GM21423 (cell line): ENCODE measurements around the gene KIF25.

Experiments
- ATAC-seq: cut with Tn5 transposase; IDR thresholded peaks from one replicate; pipeline ENCODE4 v1.9.1; 2021; ENCODE audit warnings: mild to moderate bottlenecking, moderate library complexity; ENCODE audit not compliant: unreplicated experiment

The KIF25 gene

DNA sequence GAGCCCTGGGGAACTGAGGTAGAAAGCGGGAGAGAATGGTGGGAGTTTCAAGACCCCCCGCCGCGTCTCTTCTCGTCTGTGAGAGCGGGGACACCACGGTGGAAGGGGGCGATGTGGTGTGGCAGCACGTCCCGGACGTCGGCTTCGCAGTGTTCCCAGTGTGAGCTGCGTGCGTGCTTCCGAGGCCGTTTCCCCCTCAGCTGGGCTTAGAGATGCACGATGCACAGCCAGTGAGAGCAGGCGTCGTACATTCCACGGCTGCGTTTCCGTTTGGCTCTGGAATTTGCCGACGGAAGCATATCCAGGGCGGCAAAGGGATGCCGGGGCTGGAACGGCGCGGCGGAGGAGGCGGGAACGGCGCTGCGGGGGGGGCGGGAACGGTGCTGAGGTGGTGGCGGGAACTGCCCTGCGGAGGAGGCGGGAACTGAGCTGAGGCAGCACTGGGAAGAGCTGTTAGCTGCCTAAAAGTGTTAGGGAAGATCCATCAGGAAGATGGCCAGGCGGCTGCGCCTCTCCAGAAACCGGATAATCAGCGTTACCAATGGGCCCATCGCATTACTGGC, 37.7 kb downstream of the KIF25 start:
- no peak for ATAC-seq

DNA sequence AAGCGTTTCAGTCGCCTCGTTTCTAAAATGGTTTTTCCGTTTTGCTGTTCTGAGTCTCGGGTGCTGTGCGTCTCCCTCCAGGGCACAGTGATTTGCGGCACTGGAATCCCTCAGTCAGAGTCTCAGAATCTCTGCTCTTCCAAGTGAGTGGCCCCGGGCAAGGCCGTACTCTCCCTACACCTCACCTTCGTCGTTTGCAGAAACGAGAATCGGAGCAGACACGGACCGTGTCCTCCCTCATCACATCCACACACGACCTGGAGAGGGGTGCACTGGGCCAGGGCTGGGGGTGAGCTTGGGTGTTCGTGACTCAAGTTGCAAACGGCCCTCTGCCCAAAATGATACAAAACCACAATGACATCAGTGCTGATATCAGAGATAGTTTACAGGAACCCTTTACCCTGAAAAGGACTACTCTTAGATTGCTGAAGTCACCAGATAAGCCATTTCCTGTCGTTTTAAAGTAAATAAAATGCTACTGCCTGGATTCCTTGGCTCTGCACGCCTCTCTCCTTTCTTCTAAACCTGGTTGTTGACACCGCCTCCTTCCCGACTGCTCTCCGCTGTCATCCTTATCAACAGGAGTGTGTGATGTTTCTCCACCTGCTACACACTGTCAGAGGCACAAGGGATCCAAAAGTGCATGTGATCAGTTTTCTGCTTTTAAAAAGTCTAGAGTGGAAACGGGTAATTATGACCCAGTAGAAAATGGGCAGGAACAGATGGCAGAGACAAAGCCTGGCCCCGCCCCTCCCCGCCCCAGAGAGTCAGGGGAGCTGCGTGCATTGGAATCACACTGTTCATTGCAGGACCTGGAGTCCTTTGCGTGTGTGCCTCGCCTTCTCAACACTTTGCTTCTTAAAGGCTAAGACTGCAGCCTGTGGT, 38.4 kb downstream of the KIF25 start:
- no peak for ATAC-seq

DNA sequence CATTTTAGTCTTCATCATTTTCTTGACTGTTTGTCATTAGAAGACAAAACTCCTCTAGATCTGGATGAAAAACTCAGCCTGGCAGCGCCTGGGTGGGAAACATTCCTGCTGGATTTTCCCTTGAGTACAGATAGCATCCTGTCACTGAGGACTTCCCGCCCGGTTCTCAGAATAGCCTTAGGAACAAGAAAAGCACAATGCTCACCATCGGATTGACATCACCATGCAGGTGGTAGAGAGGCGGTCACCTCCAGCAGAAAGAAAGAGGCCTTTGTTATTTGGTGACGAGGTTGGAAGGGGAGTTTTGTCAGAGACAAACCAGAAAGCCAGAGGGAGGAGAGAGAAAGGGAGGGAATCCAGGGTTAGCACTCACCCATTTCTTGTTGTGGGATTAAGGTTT, 39.8 kb downstream of the KIF25 start:
- ATAC-seq: no peak

DNA sequence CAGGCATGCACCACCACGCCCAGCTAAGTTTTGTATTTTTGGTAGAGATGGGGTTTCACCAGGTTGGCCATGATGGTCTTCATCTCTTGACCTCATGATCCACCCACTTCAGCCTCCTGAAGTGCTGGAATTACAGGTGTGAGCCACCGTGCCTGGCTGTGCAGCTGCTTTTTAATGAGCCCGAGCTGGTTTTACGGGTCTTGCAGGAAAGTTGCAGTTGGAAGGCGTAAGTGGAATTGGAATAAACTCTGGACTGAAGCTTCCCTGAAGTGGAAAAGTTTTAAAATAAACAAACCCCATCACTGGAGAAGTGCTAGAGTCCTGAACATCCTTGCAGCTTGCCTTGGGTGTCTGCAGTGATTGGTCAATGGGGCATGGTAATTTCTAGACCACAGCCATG, 40.4 kb downstream of the KIF25 start:
- no peak for ATAC-seq

DNA sequence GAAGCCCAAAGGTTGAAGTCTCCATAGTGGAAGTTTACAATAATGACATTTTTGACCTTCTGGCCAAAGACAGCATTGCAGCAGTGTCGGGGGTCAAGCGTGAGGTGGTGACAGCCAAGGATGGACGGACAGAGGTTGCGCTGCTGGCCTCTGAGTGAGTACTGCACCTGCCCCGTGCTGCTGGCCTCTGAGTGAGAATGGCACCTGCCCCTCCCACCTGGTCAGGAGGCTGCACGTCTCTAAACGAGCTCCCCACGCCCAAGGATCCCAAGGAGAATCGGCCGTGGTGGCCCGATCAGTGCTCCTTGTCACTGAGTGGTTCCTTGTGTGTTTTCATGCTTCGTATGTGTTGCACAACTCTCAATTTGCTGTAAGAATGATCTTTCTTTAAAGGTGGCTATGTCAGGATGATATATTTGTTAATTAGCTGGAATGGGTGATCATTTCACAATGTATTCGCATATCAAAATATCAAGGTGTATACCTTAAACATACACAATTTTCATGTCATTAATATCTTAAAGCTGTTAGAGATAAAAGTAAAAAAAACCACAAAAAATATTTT, 41.2 kb downstream of the KIF25 start:
- ATAC-seq: no peak

DNA sequence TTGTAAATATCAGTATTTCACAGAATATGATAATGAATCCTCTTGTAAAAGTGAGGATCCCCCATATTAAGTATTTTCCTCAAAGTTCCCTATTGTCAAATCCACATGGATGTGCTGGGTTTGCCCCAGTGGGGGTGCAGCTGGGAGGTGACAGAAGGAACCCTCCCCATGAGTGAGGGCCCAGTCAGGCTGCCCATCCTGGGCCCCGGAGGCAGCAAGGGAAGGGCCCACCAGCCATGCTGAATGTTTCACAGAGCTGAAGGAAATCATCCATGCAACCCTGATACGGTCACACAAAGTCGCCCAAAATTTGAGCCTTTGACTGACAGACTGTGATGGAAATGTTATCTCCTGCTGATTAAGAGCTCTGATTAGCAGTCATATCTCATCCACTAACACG, 41.8 kb downstream of the KIF25 start:
- no peak for ATAC-seq

DNA sequence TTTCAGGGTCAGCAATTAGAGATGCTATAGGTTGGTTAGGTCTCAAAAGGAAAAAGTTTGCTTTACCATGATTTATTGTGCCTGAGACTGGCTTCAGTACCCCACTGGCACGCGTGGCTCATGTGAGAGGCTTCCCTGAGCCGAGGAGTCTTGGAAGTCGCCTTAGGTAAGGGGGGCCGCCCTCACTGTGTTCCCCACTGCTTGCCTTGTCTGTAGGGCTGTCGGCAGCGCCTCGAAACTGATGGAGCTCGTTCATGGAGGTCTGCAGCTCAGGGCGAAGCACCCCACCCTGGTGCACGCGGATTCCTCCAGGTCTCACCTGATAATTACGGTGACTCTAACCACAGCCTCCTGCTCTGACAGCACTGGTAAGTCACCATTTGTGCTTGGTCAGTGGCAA, 42.4 kb downstream of the KIF25 start:
- ATAC-seq: no peak

DNA sequence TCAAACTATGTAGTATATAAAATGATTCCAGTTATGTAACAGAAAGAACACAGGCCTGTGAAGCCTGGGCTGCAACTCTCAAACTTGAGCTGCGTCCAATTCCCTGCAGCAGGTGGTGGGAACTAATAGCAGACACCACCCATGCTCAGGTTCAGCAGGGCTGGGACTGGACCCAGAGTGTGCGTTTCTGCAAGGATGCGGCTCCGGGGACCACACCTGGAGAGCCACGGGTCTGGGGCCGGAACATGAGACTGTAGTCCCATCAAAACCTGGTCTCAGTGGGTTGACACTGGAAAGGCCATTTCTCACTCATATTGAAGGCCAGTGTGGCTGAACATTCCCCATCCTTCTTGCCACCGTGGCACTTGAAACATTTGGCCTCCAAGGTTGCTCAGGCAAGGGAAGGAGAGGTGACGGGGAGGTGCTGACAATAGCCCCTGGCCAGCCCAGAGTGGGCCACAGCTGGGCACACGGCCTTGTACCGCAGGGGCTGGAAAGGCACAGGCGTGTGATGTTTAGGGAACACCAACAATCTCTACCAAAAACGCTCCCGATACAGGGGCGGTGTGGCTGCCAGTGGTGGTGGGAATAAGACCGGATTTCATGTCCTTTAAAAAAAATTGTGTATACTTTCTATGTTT, 43.5 kb downstream of the KIF25 start:
- no peak for ATAC-seq

DNA sequence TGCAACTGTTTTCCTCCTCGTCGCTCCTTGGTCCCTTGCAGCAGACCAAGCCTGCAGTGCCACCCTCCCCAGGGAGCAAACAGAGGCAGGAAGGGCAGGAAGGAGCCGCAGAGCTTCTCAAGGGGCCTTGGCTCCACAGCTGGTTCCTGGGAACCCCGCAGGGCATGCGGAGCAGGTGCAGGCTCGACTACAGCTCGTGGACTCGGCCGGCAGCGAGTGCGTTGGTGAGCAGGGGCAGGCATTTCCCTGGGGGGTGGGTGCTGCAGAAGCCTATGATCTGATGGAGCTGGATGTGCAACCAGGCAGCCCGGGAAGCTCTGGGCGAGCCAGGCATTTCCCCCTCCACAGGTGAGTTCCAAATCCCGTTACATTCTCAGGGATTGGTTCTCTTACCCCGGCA, 44.5 kb downstream of the KIF25 start:
- no peak for ATAC-seq

DNA sequence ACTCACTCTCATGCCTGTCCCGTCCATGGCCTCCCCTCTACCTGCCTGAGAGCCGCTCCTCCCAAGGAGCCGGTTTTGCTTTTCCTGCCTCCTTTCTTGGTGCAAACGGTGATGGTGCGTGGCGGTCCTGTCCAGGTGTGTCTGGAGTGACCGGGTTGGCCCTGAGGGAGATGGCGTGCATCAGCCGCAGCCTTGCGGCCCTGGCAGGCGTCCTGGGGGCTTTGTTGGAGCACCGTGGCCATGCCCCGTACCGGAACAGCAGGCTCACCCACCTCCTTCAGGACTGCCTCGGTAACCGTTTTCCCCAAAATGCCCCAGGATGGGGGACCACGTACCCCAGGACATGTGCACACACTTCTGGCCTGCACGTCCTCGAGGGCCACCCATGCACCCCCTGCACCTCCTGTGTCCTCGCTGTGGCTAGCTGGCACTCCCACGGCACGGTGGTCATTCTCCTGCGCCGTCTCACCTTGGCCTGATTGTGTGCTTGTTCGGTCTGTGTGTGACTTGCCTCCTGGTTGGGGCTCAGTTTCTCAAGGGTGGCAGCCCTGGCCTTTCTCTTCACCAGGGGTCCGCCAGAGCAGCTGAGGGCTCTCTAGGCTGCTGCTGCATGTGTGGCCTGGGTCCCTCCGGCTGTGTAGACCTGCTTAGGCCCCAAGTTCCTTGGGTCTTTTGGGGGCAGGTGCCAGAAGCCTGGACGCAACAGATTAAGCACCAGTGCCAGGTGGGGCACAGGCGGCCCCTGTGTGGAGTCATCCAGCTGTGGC, 45.1 kb downstream of the KIF25 start:
- ATAC-seq: no peak

DNA sequence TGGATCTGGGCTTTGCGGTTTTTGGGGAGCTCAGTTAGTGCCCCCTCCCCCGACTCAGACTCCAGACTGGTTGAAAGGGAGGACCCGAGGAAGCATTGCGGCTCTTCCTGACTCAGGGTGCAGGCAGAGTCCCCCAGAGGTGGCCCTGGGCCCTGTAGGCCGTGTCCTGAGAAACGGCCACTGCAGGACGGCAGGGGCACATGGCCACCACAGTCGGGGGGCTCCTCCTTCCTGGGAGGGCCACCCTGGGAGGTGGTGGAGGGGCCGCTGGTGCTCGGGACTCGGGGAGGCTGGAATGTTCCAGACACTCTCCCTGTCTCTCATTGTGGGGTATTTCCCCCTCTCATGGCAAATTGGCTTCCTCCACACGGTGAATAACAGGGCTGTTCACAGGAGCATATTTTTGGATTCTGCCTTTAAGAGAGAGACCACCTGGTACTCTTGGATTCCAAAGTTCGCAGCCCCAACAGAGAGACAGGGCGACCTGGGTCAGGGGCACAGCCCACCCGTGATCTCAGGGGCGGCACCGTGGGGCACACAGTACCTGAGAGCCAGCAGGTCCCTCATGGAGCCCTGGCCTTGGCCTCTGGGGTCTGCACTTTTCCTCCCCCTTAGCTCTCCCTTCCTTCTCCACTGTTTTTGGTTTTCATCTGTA, 45.8 kb downstream of the KIF25 start:
- no peak for ATAC-seq

DNA sequence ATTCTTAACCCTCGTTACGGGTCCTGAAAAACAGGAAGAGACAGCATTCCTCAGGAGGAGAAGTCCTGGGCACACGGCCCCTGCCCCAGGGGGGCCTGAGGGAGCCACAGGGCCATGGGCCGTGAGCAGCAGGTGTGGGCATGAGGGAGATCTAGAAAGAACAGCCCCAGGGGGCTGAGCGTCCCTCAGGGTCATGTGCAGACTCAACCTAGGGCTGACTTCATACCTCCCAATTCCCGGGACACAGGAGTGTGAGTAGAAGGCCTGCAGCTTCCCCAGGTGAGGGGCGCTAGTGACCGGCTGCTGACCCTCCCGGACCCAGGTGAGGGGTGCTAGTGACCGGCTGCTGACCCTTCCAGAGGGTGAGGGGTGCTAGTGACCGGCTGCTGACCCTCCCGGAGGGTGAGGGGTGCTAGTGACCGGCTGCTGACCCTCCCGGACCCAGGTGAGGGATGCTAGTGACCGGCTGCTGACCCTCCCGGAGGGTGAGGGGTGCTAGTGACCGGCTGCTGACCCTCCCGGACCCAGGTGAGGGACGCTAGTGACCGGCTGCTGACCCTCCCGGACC, 46.5 kb downstream of the KIF25 start:
- ATAC-seq: no peak

DNA sequence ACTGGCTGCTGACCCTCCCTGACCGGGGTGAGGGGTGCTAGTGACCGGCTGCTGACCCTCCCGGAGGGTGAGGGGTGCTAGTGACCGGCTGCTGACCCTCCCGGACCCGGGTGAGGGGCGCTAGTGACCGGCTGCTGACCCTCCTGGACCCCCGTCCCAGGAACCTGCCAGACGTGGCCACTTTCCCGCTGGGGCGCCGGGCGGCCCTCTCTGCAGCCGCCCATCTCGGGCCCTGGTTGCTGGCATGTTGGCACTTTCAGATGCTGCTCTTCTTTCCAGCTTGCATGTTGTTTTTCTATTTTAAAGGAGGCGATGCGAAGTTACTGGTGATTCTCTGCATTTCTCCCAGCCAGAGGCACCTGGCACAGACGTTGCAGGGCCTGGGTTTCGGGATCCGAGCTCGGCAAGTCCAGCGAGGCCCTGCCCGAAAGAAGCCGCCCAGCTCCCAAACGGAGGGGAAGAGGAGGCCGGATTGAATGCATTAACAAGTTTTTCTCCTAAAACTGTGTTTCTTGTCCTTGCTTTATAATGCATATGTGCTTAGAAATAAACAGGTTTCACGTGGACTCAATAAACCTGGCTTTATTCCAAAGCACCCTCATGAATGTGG, 47.2 kb downstream of the KIF25 start:
- no peak for ATAC-seq

DNA sequence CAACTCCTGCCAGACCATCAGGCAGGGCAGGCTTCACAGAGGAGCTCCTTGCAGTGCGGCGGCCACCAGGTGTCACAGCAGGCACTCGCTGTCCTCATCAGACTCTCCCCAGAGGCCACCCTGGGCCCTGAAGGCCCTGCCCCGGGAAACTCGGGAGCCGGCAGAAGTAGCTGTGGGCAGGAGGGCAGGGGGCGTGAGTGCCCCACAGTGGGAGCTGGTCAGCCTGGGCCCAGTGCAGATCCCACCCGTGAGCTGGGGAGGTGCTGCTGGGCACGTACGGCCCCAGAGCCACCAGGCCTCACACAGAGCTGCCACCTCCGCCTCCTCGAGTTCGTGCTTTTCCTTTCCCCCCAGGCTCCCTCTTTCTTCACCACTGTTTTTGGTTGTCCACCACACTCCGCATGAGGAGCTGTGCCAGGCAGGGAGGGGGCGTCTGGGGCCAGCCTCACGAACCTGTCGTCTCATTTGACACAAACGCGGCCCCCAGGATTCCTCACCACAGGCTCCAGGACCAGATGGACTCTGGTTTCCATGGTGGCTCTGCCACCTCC, 47.7 kb downstream of the KIF25 start:
- no peak for ATAC-seq

DNA sequence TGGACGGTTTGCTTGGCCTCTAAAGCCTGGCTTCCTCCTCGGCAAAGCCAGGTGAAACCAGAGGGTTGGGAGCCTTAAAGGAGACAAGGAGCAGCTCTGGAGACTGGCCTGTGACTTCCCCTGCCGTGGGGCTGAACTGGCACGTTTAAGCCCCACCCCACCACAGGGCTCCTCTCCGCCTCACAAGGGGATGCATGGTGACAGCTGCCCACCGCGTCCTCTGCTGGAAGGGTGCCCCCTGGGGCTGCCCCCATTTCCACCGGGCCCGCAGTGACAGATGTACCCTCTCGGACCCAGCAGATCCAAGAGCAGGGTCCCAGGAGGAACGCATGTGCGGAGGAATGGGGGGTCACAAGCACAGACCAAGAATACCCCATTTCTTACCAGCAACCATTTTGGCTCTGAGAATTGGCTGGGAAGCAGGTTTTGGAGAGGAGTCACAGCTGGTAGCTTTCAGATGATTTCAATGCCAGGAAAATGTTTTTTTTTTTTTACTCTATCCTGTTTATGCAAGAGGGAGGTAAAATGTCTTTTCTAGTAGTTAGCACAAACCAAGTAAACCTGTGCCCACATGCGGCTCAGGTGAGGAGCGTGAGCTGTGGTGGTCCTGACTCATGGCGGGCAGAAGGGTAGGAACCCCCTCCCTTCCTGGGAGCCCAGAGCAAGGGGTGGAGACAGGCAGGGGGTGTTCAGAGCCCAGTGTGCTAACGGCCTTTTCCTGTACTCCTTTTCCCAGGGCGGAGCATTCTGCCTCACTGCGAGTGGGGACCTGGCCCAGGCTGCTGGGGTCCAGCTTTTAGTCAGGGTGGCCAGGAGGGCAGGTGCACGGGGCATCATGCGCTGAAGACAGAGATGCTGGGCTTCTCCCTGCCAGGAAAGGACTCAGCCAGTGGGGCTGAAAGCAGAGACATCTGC, 48.5 kb downstream of the KIF25 start:
- no peak for ATAC-seq

DNA sequence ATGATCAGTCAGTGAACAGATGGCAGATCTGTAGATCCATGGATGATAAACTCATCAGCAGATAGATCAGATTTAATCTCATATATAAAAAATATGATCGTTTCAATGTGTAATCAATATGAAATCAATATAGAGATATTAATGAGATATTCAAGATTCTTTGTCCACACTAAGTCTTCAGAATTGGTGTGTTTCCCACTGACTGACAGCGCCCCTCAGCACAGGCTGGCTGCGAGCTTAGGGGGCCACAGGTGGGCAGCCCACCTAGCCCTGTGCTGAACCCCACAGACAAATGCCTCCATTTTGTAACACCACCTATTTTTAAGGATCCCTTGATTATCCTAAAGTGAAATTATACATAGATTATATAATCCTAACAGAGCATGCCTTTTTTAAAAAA, 49.2 kb downstream of the KIF25 start:
- ATAC-seq: no peak

DNA sequence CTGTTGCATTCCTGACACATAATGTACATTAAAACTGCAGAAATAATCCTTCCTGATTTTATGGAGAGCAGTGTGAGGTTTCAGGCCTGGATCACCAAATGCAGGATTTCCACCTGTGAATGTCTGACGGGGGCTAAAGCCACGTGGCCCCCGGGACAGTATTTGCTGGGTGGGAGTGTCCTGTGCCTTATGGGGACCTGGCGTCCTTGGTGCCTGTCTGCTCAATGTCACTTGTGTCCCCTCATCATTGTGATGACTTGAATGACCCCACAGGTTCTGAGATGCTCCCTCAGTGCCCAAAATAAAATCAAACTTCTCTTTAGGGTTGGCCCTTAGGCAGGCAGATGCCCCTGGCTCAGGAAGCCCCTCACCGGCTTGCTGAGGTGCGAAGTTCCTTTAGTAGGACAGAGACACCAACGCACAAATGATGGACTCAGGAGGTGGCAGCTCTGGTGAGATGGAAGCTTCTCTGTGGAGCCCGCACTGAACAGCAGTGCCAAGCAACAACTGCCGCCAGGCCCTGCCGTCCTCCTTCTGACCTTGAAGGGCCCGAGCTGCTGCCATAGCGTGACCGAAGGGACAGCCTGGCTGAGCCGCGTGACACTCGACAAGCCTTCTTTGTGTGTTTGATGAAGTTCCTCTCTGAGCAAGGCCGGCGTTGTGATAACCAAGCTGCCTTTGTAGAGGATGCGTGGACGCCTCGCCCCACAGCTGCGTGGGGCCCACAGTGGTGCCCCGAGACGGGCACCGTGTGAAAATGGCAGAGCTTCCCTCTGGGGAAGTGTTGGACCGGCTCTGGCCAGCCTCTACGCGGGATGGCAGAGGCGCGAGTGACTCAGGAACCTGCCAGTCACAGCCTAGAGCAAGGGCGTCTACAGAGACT, 50.6 kb downstream of the KIF25 start:
- no peak for ATAC-seq

DNA sequence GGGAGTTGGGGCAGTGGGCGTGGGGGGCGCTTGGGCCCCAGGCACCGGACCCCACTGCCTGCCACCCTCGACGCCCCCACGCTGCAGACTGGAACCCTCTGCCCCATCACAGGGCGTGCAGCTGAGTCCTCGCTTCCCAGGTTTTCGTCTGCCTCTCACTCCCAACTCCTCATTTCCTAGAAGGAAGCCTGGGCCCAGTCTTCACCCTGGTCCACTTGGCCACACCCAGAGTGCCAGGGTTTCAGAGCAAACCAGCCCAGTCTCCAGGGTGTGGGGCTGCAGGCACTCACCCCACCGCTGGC, 51.2 kb downstream of the KIF25 start:
- ATAC-seq: no peak
